KMS-11 (cell line): ENCODE data around the gene C22orf15.

Source experiments
- H2AFZ ChIP-seq: fragments of 200-600 bp; sonication (generic); 2 replicates; pipeline ENCODE4 v1.6.1; 2016; ENCODE audit warnings: antibody characterized with exemption, mixed run types, low read depth
- H3K27ac ChIP-seq: fragments of 200-600 bp; sonication (generic); 2 replicates; pipeline ENCODE4 v1.6.1; 2016; ENCODE audit warnings: mild to moderate bottlenecking, mixed run types
- H3K27me3 ChIP-seq: fragments of 200-600 bp; sonication (generic); 2 replicates; pipeline ENCODE4 v1.6.1; 2017; ENCODE audit warnings: mild to moderate bottlenecking, low read depth, mixed run types, moderate library complexity; ENCODE audit not compliant: insufficient read depth
- H3K36me3 ChIP-seq: fragments of 200-600 bp; sonication (generic); 2 replicates; pipeline ENCODE4 v1.6.1; 2017; ENCODE audit warnings: mild to moderate bottlenecking, mixed run types; ENCODE audit not compliant: insufficient read depth
- H3K4me1 ChIP-seq: fragments of 200-600 bp; sonication (generic); 2 replicates; pipeline ENCODE4 v1.6.1; 2016; ENCODE audit warnings: mild to moderate bottlenecking, low read depth, mixed run types; ENCODE audit not compliant: poor library complexity, severe bottlenecking
- H3K4me2 ChIP-seq: fragments of 200-600 bp; sonication (generic); 2 replicates; pipeline ENCODE4 v1.7.0; 2016; ENCODE audit warnings: mild to moderate bottlenecking, mixed run types
- H3K4me3 ChIP-seq: fragments of 200-600 bp; sonication (generic); IDR thresholded peaks from 2 replicates; pipeline ENCODE4 v1.6.1; 2017; ENCODE audit warnings: low read depth, low read length, mixed read lengths; ENCODE audit not compliant: insufficient read depth
- H3K79me2 ChIP-seq: fragments of 200-600 bp; sonication (generic); 2 replicates; pipeline ENCODE4 v1.6.1; 2016; ENCODE audit warnings: low read depth, mixed run types; ENCODE audit not compliant: insufficient read depth
- H3K9ac ChIP-seq: fragments of 200-600 bp; sonication (generic); 2 replicates; pipeline ENCODE4 v1.6.1; 2016; ENCODE audit warnings: mild to moderate bottlenecking, mixed run types
- H4K20me1 ChIP-seq: fragments of 200-600 bp; sonication (generic); 2 replicates; pipeline ENCODE4 v1.6.1; 2016; ENCODE audit warnings: mild to moderate bottlenecking, mixed run types; ENCODE audit not compliant: insufficient read depth
- TF ChIP-seq, protein P1 (sequence below): fragments of 200-600 bp; sonication (generic); conservative IDR thresholded peaks from 2 replicates; pipeline ENCODE4 v1.6.1; 2017; ENCODE audit warnings: low read depth, mild to moderate bottlenecking, antibody characterized with exemption, low read length, moderate library complexity, mixed read lengths

The C22orf15 gene

DNA sequence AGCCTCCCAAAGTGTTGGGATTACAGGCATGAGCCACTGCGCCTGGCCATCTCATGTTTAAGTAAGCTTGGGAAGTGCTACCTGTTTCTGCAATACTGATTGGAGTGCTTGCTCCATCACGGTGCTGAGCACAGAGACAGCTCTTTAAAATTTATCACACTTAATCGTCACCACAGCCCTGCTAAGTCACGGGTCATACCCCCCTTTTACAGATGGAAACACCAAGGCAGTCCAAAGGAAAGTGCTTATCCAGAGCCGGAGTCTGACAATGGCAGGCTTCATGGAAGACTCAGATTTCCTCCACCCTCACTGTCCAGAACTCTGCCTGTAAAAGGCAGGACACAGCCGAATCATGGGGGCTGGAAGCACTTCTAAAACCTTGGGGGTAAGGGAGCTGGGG lies 2.7 kb upstream of the C22orf15 start:
- H3K4me1 ChIP-seq, result no peaks in the 10 kb centered on the region
- TF ChIP-seq, protein P1, sequence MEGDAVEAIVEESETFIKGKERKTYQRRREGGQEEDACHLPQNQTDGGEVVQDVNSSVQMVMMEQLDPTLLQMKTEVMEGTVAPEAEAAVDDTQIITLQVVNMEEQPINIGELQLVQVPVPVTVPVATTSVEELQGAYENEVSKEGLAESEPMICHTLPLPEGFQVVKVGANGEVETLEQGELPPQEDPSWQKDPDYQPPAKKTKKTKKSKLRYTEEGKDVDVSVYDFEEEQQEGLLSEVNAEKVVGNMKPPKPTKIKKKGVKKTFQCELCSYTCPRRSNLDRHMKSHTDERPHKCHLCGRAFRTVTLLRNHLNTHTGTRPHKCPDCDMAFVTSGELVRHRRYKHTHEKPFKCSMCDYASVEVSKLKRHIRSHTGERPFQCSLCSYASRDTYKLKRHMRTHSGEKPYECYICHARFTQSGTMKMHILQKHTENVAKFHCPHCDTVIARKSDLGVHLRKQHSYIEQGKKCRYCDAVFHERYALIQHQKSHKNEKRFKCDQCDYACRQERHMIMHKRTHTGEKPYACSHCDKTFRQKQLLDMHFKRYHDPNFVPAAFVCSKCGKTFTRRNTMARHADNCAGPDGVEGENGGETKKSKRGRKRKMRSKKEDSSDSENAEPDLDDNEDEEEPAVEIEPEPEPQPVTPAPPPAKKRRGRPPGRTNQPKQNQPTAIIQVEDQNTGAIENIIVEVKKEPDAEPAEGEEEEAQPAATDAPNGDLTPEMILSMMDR, result no peak

DNA sequence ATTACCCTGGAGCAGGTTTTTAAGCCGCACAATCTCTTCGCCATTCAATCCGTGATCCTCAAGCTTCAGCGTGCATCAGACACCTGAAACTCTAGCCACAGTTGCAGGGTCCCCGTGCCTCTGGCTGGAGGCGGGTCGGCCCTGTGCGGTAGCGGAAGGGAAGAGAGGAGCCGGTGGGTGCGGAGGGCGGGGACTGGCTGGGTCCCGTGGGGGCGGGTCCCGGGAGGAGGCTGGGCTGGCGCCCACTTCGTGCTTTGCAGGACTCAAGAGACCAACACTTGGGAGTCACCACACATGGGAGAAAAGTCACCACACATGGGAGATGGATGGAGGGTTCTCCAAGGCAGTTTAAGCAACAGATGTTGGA lies 772 bp downstream of the C22orf15 start:
- no peaks in the 10 kb centered on the region for H4K20me1 ChIP-seq
- peaks cover 11% of the 10 kb centered on the region for H3K79me2 ChIP-seq
- no peaks in the 10 kb centered on the region for H3K36me3 ChIP-seq
- H3K27me3 ChIP-seq, result no peaks in the 10 kb centered on the region
- H3K27ac ChIP-seq, result no peak overlapping the region
- TF ChIP-seq, protein P1, result no peak
- no peak overlapping the region for H3K4me3 ChIP-seq
- no peak overlapping the region for H2AFZ ChIP-seq
- H3K9ac ChIP-seq, result no peak overlapping the region
- peaks cover 17% of the 10 kb centered on the region for H3K4me1 ChIP-seq
- no peak overlapping the region for H3K4me2 ChIP-seq

More for the DNA sequence above, 2.7 kb upstream of the C22orf15 start:
- Histone ChIP-seq H4K20me1 (no peaks in the 10 kb centered on the region), H3K4me2 (no peak overlapping the region), H2AFZ (no peak overlapping the region), H3K27ac (no peak overlapping the region), H3K36me3 (no peaks in the 10 kb centered on the region), H3K9ac (no peak overlapping the region), H3K4me3 (no peak overlapping the region), H3K27me3 (no peaks in the 10 kb centered on the region), H3K79me2 (no peaks in the 10 kb centered on the region)

DNA sequence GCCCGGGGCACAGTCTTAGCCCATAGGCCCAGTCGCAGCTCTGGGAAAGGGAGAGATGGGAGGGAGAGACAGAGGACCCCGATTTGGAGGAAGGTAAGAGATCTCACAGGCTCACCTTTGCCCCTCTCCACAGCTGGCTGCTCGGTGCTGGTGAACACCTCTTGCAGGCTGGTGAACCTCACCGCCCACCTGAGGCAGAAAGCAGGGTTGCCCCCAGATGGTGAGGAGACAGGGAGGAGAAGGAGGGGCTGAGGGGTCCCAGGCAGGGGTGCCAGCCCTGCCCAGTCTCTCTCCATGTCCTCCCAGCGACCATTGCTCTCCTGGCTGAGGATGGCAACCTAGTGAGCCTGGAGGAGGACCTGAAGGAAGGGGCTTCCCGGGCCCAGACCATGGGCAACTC lies 1.2 kb downstream of the C22orf15 start:
- Histone ChIP-seq H3K27ac (no peak overlapping the region), H3K36me3 (no peaks in the 10 kb centered on the region), H3K4me1 (peaks cover 20% of the 10 kb centered on the region), H3K79me2 (peaks cover 11% of the 10 kb centered on the region), H4K20me1 (no peaks in the 10 kb centered on the region), H3K9ac (no peak overlapping the region), H3K27me3 (no peaks in the 10 kb centered on the region), H3K4me2 (no peak overlapping the region), H2AFZ (no peak overlapping the region), H3K4me3 (no peak overlapping the region)
- TF ChIP-seq, protein P1, result no peak

DNA sequence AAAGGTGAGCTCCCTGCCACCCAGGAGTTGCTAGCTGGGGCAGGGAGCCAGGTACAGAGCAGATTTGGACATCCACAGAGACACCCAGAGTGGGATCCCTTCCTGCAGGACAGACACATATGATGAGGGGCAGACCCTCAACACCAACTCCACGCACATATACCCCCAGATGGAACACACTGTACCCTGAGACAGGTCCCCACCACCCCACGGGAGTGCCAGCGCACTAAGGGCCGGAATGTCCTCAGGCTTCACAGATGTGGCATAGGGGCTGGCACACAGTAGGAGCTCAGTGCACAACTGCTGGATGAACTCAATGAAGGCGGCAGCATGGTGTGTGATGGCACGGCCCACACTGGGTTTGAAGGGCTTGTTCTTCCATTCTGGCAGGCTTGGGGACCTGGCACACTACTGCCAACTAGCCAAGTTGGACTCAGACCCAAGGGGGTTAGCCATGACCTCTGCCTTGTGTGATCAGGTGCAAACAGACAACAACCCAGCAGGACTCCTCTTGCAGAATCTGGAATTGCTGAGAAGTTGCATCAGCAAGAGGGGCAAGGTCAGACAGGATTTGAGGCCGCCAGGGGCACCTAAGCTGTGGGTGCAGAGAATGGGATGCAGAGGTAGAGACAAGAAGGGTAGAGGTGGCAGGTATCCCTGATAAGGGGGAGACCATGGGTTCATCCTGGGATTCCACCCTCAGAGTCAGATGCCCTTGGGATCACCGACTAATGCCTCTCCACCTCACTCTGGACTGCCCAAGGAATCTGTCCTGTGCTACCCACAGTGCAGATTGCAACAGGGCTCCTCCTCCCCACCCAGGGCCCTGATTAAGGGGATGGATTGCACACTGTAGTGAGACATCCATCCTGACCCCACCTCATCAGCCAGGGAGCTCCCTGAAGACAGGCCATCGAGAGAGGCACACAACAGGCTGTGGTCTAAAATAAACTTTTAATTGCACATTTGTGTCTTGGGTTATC lies 2.4 kb downstream of the C22orf15 start:
- no peaks in the 10 kb centered on the region for H3K27me3 ChIP-seq
- H2AFZ ChIP-seq, result no peak overlapping the region
- no peak overlapping the region for H3K4me2 ChIP-seq
- H4K20me1 ChIP-seq, result no peaks in the 10 kb centered on the region
- no peak overlapping the region for H3K4me3 ChIP-seq
- no peak overlapping the region for H3K9ac ChIP-seq
- H3K4me1 ChIP-seq, result peaks cover 32% of the 10 kb centered on the region
- H3K79me2 ChIP-seq, result peaks cover 11% of the 10 kb centered on the region
- H3K27ac ChIP-seq, result no peak overlapping the region
- H3K36me3 ChIP-seq, result no peaks in the 10 kb centered on the region
- TF ChIP-seq, protein P1, result no peak
